Transverse colon (tissue), 4 donors: ENCODE results near the gene DHTKD1. TPM values are rescaled to one million over a fixed set of nuclear protein-coding genes. Genes with fewer than 3 reads are reported as not detected.

Experiments used
- DNase-seq: peaks from one replicate; pipeline ENCODE4 v3.0.0-alpha.2; 2019
- H3K27ac ChIP-seq, 4 donors: fragments of 200-600 bp; sonication (generic); 2 replicates each; pipeline ENCODE4 v1.5.1; 2016 to 2018; ENCODE audit warnings: inconsistent platforms in 4 of 4
- H3K27me3 ChIP-seq: fragments of 200-600 bp; sonication (generic); 2 replicates; pipeline ENCODE4 v1.5.1; 2017; ENCODE audit warnings: inconsistent platforms
- H3K36me3 ChIP-seq, 4 donors: fragments of 200-600 bp; sonication (generic); 2 replicates each; pipeline ENCODE4 v1.5.1; 2017 to 2019; ENCODE audit warnings: inconsistent platforms in 4 of 4
- H3K4me1 ChIP-seq, 4 donors: fragments of 200-600 bp; sonication (generic); 2 replicates each; pipeline ENCODE4 v1.5.1; 2017 to 2020; ENCODE audit warnings: inconsistent platforms in 4 of 4
- H3K4me3 ChIP-seq, 4 donors: fragments of 200-600 bp; sonication (generic); 1 replicate in 1 of 4; 2 replicates in 3 of 4; pipeline versions ENCODE4 v1.5.1 to v1.6.1; 2017 to 2019; ENCODE audit warnings: inconsistent platforms in 4 of 4
- H3K9me3 ChIP-seq, 2 donors: fragments of 200-600 bp; sonication (generic); 2 replicates each; pipeline ENCODE4 v1.5.1; 2017 to 2019; ENCODE audit warnings: inconsistent platforms in 2 of 2
- EP300 ChIP-seq: sonication (generic); formaldehyde crosslinking; IDR thresholded peaks from one replicate; pipeline ENCODE4 v1.6.1; 2017; ENCODE audit warnings: antibody characterized with exemption, low read depth
- POLR2A ChIP-seq: fragments of 450-650 bp; IDR thresholded peaks from one replicate; pipeline ENCODE4 v1.6.1; 2016; ENCODE audit warnings: antibody characterized with exemption, mild to moderate bottlenecking, moderate library complexity
- POLR2AphosphoS5 ChIP-seq, 3 donors: sonication (generic); formaldehyde crosslinking; IDR thresholded peaks; one replicate each; pipeline ENCODE4 v1.6.1; 2016; ENCODE audit warnings: antibody characterized with exemption in 3 of 3
- WGBS, 2 donors: methylation state at CpG; one replicate each; pipeline ENCODE4 v1.1.5; 2018; ENCODE audit warnings: low coverage in 1 of 2; 5-methylcytosine and 5-hydroxymethylcytosine counted together
- in situ Hi-C, 4 donors: fragments of 200-750 bp; cut with MboI; loops; one replicate each; pipeline versions ENCODE4 v1.15.0 to v1.15.1; 2017; ENCODE audit warnings: low sequenced_read_pairs in 3 of 4, low pct_ligation_motif_present in 1 of 4, low pct_unique_long_range_greater_than_20kb in 1 of 4
- intact Hi-C: fragments of 100-400 bp; cut with DNase I; formaldehyde crosslinking; loops from one replicate; pipeline ENCODE4 v1.15.1; 2023; ENCODE audit warnings: low total_unique reads
- total RNA-seq, 4 donors: library from RNA; depleted of rRNA; stranded (reverse); fragments of >200 nt; gene quantifications; one replicate each; pipeline ENCODE4 v1.1.0, GENCODE V29; 2016
- TF ChIP-seq, protein P1 (sequence below), 5 experiments: fragments of 200-600 bp in 3 of 5; fragments of 450-650 bp in 2 of 5; sonication (generic) in 3 of 5; IDR thresholded peaks; 1 replicate in 2 of 5; 2 replicates in 3 of 5; pipeline ENCODE4 v1.5.1; 2016 to 2017; ENCODE audit warnings: antibody characterized with exemption in 5 of 5, inconsistent platforms in 3 of 5, mild to moderate bottlenecking in 2 of 5, moderate library complexity in 1 of 5

Gene DHTKD1
- total RNA-seq, 4 donors from 2014 or later, result 7.0 to 29.5 (median 13.0) TPM

GRCh38 chr10:12150163-12150562 lies 81.4 kb downstream of the DHTKD1 start:
- H3K36me3 ChIP-seq, result no peaks in the 10 kb centered on the region
- 85 to 91% methylated on average over 4 of the region's 4 CpGs for WGBS, 2 donors
- no peak for DNase-seq
- H3K27ac ChIP-seq, result no peak overlapping the region
- no peaks in the 10 kb centered on the region for H3K27me3 ChIP-seq
- in situ Hi-C loops (no loop called here), intact Hi-C loops (no loop called here)
- H3K9me3 ChIP-seq, result no peaks in the 10 kb centered on the region
- TF ChIP-seq EP300 (no peak), POLR2AphosphoS5 (IDR thresholded peaks at IDR 0.05) (no peak), POLR2A (no peak)
- TF ChIP-seq, protein P1, sequence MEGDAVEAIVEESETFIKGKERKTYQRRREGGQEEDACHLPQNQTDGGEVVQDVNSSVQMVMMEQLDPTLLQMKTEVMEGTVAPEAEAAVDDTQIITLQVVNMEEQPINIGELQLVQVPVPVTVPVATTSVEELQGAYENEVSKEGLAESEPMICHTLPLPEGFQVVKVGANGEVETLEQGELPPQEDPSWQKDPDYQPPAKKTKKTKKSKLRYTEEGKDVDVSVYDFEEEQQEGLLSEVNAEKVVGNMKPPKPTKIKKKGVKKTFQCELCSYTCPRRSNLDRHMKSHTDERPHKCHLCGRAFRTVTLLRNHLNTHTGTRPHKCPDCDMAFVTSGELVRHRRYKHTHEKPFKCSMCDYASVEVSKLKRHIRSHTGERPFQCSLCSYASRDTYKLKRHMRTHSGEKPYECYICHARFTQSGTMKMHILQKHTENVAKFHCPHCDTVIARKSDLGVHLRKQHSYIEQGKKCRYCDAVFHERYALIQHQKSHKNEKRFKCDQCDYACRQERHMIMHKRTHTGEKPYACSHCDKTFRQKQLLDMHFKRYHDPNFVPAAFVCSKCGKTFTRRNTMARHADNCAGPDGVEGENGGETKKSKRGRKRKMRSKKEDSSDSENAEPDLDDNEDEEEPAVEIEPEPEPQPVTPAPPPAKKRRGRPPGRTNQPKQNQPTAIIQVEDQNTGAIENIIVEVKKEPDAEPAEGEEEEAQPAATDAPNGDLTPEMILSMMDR (IDR thresholded peaks at IDR 0.05), result no peak
- H3K4me1 ChIP-seq, result no peaks in the 10 kb centered on the region
- H3K4me3 ChIP-seq, result no peak overlapping the region

DNA sequence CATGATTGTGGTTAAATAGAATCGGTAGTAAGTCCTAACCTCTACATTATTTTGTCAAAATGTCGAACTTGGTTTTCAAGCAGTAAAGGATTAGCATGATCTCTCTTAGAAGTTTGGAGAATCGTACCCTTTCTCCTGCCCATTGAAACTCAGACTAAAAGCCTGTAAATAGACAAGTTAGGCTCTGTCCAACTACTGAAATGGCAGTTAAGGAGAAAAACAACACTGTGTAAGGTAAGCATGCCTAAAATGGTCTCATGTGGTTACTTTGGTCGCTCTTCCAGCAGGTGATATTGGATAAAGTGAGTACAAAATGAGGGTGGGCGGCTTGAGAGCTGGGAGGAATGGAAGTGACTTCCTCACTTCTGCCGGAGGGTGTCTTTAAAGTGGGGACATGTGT lies 85.8 kb downstream of the DHTKD1 start:
- WGBS, 2 donors, result 80 to 96% methylated on average over 4 to 6 of the region's 6 CpGs
- no peaks in the 10 kb centered on the region for H3K27me3 ChIP-seq
- TF ChIP-seq EP300, result no peak
- no peaks in the 10 kb centered on the region for H3K4me1 ChIP-seq
- H3K27ac ChIP-seq, result no peak overlapping the region
- in situ Hi-C loops (no loop called here), intact Hi-C loops (no loop called here)
- H3K36me3 ChIP-seq, result peaks cover 0 to 4% (median 0%) of the 10 kb centered on the region in 4 donors
- DNase-seq, result no peak
- no peak overlapping the region for H3K4me3 ChIP-seq
- no peaks in the 10 kb centered on the region for H3K9me3 ChIP-seq

DNA sequence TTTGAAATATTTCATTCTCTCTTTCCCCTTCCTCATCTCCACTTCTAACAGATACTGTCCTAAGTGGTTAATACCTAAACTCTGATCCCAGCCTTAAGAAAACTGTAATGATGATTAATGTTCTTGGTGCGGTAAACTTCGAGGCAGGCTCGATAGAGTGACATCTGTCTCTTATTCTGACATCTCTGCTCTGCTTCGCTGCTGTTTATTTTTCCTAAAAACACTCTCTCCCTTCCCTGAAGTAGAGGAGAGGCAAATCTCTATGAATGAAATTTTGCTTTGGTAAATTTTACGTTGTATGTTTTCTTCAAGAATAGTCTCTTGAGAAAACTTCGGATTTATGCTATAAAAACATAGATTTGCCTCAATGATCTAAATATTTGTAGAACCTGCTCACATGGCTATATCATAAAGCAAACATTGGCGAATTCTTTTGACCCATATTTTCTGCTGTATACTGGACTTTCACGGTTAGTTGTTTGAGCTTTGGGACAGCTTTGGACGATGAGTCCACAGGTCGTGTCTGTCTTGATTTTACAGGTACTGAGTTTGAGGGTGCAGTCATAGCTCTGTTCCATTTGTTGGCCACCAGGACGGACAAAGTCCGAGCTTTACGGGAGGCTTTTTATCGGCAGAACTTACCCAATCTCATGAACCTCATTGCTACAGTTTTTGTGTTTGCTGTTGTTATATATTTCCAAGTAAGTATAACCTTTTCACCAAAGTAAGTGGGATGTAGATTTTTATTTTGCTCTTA lies 87.8 kb downstream of the DHTKD1 start:
- TF ChIP-seq POLR2AphosphoS5 (IDR thresholded peaks at IDR 0.05), result no peak
- no peaks in the 10 kb centered on the region for H3K27me3 ChIP-seq
- H3K4me1 ChIP-seq, result no peaks in the 10 kb centered on the region
- no peaks in the 10 kb centered on the region for H3K9me3 ChIP-seq
- 90 to 91% methylated on average over 10 to 14 of the region's 14 CpGs for WGBS, 2 donors
- peaks cover 0 to 17% (median 5%) of the 10 kb centered on the region in 4 donors for H3K36me3 ChIP-seq
- H3K27ac ChIP-seq, result no peak overlapping the region
- in situ Hi-C loops, result no loop called here
- DNase-seq, result no peak
- no peak overlapping the region for H3K4me3 ChIP-seq
- intact Hi-C loops, result no loop called here

DNA sequence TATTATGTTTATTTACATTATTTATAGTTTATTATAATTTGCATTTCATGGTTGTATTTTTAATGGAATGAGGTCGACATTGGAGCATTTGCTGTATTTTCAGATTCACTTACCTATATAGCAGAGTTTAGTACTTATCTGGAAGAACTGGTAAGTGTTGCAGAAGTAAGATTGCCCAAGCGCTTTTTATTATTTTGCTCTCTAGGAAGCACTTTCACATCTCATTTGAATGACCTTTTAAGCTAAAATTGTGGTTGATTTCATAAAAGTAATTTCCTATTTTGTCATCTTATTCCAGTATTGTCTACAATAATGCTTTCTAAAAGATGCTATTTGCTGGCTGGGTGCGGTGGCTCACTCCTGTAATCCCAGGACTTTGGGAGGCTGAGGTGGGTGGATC lies 89.4 kb downstream of the DHTKD1 start:
- 90 to 91% methylated on average over 3 of the region's 3 CpGs for WGBS, 2 donors
- in situ Hi-C loops, result no loop called here

DNA sequence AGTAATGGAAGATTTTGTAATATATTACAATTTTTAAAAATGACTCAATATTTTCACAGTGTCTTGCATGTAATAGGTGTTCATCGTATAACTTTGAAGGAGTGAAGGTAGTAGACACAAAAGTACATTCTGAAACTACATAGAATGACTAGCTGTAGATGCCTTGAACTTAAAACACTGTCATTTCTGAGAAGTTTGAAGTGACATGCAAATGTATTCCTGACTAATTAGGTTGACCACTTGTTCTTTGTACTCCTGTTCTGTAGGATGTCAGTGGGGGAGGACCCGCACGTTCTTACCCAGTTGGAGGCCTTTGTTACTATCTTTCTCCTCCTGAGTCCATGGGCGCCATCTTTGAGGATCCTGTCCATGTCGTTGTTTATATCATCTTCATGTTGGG lies 91.9 kb downstream of the DHTKD1 start:
- 86 to 88% methylated on average over 1 to 5 of the region's 5 CpGs for WGBS, 2 donors
- Histone ChIP-seq H3K27me3 (no peaks in the 10 kb centered on the region), H3K4me1 (no peaks in the 10 kb centered on the region), H3K27ac (no peak overlapping the region), H3K36me3 (peaks cover 0 to 31% (median 14%) of the 10 kb centered on the region in 4 donors), H3K9me3 (no peaks in the 10 kb centered on the region), H3K4me3 (no peak overlapping the region)
- no peak for DNase-seq
- intact Hi-C loops (no loop called here), in situ Hi-C loops (no loop called here)
- TF ChIP-seq POLR2A, result no peak
- TF ChIP-seq EP300, result no peak
- no peak for TF ChIP-seq POLR2AphosphoS5 (IDR thresholded peaks at IDR 0.05)
- TF ChIP-seq, protein P1 (IDR thresholded peaks at IDR 0.05), result no peak

More for the DNA sequence above, 89.4 kb downstream of the DHTKD1 start:
- Histone ChIP-seq H3K9me3 (no peaks in the 10 kb centered on the region), H3K27me3 (no peaks in the 10 kb centered on the region), H3K36me3 (peaks cover 0 to 27% (median 10%) of the 10 kb centered on the region in 4 donors), H3K4me3 (no peak overlapping the region), H3K4me1 (no peaks in the 10 kb centered on the region), H3K27ac (no peak overlapping the region)
- no peak for TF ChIP-seq EP300
- no peak for TF ChIP-seq POLR2AphosphoS5 (IDR thresholded peaks at IDR 0.05)
- TF ChIP-seq POLR2A, result no peak
- TF ChIP-seq, protein P1 (IDR thresholded peaks at IDR 0.05), result no peak
- intact Hi-C loops, result no loop called here
- no peak for DNase-seq
